Measurements from ENCODE around the gene ANGEL2.

Gene ANGEL2

DNA sequence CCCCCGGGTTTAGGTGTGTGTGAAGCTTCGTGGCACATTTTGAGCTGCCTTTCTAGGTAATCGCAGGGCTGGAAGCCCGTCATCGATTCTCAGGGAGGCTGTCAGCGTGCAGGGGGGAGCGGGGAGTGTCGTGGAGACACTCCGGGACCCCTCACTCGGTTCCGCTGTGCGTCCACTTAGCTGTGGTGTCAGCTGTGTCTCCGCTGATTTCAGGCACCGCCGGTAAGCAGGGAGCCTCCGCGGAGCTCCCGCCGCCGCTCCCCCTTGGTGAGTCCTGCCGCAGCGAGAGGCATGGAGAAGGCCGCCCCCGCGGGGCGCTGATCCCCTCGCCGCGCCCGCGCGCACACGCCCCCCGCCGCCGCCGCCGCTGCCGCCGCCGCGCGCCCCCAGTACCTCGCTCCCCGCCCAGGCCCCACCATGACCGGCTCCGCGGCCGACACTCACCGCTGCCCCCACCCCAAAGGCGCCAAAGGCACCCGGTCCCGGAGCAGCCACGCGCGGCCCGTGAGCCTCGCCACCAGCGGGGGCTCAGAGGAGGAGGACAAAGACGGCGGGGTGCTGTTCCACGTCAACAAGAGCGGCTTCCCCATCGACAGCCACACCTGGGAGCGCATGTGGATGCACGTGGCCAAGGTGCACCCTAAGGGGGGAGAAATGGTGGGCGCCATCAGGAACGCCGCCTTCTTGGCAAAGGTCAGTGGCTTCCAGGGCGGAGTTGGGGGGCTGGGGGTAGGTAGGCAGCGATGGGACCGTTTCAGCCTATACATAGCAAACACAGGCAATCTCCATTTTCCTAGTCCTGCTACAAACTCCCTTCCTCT is 64.3 kb downstream of the ANGEL2 start:
- DNase-seq (ENCODE audit: low read depth in 2 of 2) = no peak

DNA sequence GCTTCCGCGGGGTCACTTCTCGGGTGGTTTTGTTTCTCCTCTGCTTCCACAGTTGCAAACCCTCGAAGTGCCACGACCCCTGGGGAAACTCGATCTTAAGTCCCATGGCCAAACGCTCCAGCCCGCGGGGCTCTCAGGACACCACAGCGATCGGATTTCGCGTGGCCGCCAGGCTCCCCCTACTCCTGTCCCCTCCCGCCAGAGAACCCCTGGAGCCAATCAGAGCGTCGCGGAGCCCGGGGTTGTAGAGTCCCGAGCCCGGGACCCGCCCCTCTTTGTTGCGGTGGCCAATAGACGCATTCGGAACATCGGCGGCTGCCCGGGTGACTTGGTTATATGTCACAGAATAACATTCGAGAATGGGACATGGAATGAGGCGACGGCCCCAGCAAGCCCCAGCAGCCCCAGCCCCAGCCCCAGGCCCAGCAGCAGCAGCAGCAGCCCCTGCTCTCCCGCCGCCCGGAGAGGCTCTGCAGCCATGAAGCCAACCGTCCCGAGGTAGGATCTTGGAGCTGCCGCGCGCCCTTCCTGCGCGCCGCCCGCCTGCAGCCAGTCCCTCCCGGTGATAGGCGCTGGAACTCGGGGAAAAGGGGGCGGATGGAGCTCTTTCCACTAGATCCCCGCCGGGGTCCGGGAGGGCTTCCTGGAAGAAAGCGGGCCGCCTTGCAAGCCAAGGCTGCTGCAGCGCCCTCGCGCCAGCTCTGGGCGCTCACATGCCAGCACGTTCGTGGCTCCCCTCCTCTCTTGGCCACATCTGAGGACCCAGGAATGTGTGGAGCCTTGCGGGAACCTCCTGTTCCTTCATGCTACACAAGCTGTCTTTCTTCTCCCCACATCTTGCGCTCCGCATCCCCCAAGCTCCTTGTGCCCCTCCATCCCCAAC is 65.2 kb downstream of the ANGEL2 start, which contains the start of gene VASH2:
TSS of gene VASH2 (plus strand) at position 299 of the 883 bp plus-strand sequence. CDS start 1,002 bp downstream, outside the sequence.
- peak; percentile 36 to 45 for DNase-seq (ENCODE audit: low read depth in 2 of 2)

DNA sequence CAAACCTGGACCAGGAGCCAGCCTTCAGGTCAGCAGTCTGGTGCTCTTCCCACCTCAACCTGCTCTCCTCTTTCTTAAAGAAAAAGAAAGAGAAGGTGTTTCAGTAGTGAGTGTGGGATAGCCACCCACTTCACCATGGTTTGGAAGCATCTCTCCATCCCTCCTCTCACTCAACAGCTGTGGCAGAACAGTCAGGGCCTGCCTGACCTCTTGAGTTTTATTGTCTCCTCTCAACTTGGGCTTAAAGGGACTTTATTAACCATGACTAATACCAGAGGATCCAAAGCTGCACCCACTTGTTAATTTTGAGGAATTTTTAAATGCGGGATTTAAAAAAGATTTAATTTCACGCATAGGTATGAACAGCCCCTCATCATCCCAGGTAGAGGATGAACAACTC is 65.9 kb downstream of the ANGEL2 start:
- no peak for DNase-seq (ENCODE audit: low read depth in 2 of 2)

DNA sequence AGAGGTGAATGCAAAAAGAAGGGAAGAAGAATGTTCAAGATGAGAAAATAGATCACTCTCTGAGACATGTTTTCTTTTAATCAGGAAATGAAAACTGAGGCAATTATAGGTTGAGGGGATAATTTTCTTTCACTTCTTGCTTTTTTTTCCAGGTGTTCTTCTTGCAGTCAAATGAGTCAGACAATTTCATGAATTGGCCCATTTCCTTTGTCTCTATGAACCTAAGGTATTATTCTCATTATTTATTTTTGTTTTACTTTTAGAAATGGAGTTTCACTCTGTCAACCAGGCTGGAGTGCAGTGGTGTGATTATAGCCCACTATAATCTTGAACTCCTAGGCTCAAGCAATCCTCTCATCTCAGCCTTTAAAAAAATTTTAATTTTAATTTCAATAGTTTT is 68.8 kb downstream of the ANGEL2 start:
- DNase-seq (ENCODE audit: low read depth in 2 of 2) = no peak

DNA sequence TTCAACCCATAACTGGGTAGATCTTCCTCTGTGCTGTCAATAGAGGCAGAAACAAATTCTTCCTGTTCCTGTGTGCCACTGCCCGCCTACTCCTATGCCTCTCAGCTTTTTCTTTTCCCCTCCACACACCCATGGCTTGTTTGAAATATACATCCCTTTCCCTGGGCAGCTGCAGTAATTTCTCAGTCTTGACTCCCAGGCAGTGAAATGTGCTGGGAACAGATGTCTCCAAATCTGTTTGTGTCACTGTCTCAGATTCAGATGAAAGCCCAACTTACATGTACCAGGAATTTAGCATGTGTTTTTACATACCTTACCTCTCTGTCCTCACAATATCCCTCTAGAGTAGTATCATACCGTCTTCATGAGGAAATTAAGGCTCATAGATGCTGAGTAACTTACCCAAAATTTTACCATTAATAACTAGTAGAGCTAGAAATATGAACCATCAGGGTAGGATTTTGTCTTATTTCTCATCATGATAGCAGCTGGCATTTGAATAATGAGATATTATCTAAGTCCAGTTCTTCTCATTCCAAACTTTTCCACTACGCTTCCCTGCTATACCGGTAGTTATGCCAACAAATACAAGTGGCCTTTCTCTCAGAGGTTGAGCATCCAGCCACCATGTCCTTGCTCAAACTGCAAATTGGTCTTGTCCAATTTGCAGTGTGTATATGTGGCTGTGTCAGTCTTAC is 70.1 kb downstream of the ANGEL2 start:
- no peak for DNase-seq (ENCODE audit: low read depth in 2 of 2)

DNA sequence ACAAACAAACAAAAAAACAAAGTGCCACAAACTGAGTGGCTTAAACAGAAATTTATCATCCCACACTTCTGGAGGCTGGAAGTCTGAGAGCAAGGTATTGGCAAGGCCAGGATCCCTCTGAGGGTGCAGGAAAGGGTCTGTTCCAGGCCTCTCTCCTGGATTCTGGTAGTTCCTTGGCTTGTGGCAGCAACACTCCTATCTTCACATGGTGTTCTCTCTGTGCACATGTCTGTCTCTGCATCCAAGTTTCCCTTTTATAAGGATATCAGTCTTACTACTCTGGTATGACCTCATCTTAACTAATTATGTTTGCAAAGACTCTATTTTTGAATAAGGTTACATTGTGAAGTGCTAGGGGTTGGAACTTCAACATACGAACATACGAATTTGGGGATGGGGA is 70.6 kb downstream of the ANGEL2 start:
- no peak for DNase-seq (ENCODE audit: low read depth in 2 of 2)

DNA sequence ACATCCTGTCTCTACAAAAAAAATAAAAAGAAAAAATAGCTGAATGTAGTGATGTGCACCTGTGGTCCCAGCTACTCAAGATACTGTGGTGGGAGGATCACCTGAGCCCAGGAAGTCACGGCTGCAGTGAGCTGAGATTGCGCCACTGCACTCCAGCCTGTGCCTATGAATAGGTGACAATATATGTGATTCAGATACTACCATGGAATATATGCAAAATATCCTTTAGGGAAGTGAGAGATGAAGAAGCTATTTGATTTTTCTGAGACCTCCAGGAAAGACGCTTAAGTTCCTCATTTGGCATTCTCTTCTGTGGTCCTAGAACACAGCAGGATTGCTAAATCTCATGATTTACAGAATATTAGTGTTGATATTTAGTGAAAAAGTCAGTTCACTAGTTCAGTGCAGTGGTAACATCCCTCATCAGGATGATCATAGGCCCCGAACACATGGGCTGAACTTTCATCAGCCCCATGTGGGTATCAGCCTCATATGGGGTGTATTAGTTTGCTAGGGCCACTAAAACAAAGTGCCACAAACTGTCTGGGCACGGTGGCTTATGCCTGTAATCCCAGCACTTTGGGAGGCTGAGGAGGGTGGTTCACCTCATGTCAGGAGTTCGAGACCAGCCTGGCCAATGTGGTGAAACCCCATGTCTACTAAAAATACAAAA is 71.3 kb downstream of the ANGEL2 start:
- DNase-seq (ENCODE audit: low read depth in 2 of 2) = no peak

DNA sequence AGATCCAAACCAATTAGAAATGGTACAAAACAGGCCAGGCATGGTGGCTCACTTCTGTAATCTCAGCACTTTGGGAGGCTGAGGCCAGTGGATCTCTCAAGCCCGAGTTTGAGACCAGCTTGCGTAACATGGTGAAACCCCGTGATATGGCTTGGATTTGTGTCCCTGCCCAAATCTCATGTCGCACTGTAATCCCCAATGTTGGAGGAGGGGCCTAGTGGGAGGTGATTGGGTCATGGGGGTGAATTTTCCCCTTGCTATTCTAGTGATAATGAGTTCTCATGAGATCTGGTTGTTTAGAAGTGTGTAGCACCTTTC is 72.3 kb downstream of the ANGEL2 start:
- DNase-seq (ENCODE audit: low read depth in 2 of 2) = no peak

DNA sequence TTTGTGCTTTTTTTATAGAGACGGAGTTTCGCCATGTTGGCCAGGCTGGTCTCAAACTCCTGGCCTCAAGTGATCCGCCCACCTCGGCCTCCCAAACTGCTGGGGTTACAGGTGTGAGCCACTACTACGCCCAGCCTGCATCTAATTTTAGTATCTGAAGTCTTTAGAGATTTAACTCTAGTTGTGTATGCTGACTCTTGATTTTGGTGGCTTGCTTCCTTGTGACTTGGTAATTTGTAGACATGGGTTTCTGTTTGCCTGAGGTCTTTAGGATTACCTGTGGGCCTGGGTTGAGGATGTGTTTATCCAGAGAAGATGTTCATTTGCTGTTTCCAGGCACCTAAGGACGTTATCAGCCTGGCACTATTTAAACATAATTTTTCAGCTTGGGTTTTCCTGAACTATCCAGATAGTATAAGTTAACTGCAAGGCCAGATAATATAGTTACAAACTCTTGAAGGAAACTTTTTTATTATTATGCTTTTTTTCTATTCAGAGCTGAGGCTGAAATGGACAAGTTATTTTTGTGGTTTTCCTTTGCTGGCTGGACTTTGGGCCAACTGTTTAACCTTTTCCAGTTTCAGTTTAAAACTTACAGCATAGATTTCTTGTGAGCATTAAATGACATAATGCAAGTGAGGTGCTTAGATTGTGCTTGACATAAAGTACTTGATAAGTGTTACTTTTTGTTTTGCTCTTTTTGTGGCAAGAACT is 72.8 kb downstream of the ANGEL2 start:
- DNase-seq (ENCODE audit: low read depth in 2 of 2) = no peak
